PC-9 (cell line): ENCODE measurements around the gene EXT2.

Source experiments
- EZH2 ChIP-seq: fragments of 200-600 bp; sonication (generic); IDR thresholded peaks from 2 replicates; pipeline ENCODE4 v1.8.0; 2017; ENCODE audit warnings: antibody characterized with exemption, low read depth
- TF ChIP-seq, protein P1 (sequence below): fragments of 200-600 bp; sonication (generic); conservative IDR thresholded peaks from 2 replicates; pipeline ENCODE4 v1.6.1; 2017; ENCODE audit warnings: mixed run types, antibody characterized with exemption, mild to moderate bottlenecking, moderate library complexity

DNA sequence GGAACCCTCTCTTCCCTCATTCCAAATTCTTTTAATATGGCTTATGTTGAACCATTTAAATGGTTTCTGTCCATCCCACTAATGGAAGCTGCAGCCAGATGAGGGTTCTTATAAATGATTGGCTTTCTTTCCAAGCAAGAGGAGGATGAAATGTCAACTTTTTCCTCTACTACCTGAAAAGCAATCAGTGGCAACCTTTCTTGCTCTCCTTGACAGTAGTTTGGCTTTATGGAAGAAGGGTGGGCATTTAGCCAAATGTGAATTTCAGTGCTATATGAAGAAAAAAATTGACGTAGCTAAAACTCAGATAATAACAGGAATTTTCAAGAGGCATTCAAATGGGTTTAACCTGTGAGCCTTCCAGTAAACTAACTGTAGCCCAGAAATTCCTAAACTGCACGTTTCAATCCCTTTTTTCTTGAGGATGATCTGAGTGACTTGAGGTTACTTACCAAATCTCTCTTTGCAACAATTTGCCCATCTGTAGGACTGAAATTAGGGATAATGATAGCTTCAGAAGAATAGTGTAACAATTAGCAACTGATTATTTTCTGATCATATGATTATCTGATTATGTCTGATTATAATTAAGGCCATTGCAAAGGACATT lies 90.9 kb downstream of the EXT2 start:
- TF ChIP-seq, protein P1, sequence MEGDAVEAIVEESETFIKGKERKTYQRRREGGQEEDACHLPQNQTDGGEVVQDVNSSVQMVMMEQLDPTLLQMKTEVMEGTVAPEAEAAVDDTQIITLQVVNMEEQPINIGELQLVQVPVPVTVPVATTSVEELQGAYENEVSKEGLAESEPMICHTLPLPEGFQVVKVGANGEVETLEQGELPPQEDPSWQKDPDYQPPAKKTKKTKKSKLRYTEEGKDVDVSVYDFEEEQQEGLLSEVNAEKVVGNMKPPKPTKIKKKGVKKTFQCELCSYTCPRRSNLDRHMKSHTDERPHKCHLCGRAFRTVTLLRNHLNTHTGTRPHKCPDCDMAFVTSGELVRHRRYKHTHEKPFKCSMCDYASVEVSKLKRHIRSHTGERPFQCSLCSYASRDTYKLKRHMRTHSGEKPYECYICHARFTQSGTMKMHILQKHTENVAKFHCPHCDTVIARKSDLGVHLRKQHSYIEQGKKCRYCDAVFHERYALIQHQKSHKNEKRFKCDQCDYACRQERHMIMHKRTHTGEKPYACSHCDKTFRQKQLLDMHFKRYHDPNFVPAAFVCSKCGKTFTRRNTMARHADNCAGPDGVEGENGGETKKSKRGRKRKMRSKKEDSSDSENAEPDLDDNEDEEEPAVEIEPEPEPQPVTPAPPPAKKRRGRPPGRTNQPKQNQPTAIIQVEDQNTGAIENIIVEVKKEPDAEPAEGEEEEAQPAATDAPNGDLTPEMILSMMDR = no peak
- TF ChIP-seq EZH2 = no peak
